Measurements from ENCODE around the gene TMEM134.

DNA sequence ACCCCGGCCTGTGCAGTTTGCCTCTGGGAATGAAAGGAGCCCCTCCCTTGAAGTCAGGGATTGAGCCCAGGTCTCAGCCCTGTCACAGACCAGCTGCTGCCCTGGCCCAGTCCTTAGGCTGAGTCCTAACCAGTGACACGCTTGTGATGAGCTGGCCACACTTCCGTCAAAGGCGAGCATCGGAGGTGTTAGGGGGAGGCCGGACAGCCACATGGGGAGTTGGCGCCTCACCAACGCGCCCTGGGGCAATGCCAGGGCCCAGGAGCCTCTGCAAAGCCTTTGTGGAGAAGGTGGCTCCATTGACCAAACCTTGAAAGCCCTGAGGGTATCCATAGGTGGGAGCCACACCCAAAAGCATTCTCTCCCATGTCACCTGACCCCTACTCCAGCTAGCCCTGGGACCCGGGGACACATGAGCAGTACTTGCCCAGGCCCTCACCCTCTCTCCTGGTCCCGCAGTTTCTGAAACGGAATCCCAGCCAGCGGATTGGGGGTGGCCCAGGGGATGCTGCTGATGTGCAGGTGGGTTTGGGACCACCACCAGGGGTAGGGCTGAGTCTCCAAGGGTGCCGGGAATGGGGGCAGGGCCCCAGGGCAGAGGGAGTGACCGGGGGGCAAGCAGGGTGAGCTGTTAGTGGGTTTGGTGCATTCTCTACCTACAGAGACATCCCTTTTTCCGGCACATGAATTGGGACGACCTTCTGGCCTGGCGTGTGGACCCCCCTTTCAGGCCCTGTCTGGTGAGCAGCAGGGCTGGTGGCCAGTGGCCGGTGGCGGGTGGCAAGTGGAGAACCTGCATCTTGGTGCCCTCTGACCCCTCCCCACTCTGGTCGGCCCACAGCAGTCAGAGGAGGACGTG is 35.3 kb downstream of the TMEM134 start:
- TF ChIP-seq, protein P1, sequence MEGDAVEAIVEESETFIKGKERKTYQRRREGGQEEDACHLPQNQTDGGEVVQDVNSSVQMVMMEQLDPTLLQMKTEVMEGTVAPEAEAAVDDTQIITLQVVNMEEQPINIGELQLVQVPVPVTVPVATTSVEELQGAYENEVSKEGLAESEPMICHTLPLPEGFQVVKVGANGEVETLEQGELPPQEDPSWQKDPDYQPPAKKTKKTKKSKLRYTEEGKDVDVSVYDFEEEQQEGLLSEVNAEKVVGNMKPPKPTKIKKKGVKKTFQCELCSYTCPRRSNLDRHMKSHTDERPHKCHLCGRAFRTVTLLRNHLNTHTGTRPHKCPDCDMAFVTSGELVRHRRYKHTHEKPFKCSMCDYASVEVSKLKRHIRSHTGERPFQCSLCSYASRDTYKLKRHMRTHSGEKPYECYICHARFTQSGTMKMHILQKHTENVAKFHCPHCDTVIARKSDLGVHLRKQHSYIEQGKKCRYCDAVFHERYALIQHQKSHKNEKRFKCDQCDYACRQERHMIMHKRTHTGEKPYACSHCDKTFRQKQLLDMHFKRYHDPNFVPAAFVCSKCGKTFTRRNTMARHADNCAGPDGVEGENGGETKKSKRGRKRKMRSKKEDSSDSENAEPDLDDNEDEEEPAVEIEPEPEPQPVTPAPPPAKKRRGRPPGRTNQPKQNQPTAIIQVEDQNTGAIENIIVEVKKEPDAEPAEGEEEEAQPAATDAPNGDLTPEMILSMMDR (IDR thresholded peaks at IDR 0.05), result no peak
- TF ChIP-seq EP300 (IDR thresholded peaks at IDR 0.05), result no peak
- no peak for TF ChIP-seq POLR2AphosphoS5 (IDR thresholded peaks at IDR 0.05)
- TF ChIP-seq POLR2A (IDR thresholded peaks at IDR 0.05), result no peak

All from sigmoid colon (tissue), 4 donors.